B cell (primary cell): ENCODE data around the gene CASZ1. TPM values are rescaled to one million over a fixed set of nuclear protein-coding genes. Genes with fewer than 3 reads are reported as not detected.

Experiments used
- ATAC-seq: fragments of 200-7000 bp; cut with Tn5 transposase; one replicate; pipeline ENCODE4 v1.10.0; 2021; ENCODE audit warnings: low read depth, mild to moderate bottlenecking, moderate number of reproducible peaks, moderate library complexity
- CTCF ChIA-PET: fragments of 350-600 bp; sonication (Branson Sonifier 250); formaldehyde crosslinking; loops from one replicate; lab custom pipeline; 2021; ENCODE audit warnings: antibody characterized with exemption, inconsistent platforms; lab: Charles Lee
- POLR2A ChIA-PET: fragments of 350-600 bp; sonication (Branson Sonifier 250); formaldehyde crosslinking; loops from one replicate; lab custom pipeline; 2021; ENCODE audit warnings: antibody characterized with exemption; lab: Charles Lee
- DNase-seq: peaks from one replicate; pipeline ENCODE4 v3.0.0; 2013
- H2AFZ ChIP-seq: 2 replicates; pipeline ENCODE4 v1.6.1; 2012; ENCODE audit warnings: mild to moderate bottlenecking, low read depth, low read length; ENCODE audit not compliant: insufficient read depth, poor library complexity, severe bottlenecking
- H3K27ac ChIP-seq, 2 donors: 1 replicate in 1 of 2; 2 replicates in 1 of 2; pipeline ENCODE4 v1.5.1; 2012 to 2013; ENCODE audit warnings: low read length in 2 of 2, mild to moderate bottlenecking in 2 of 2, moderate library complexity in 1 of 2
- H3K27me3 ChIP-seq, 4 experiments: fragments of 200-600 bp in 1 of 4; sonication (generic) in 1 of 4; replicated peaks in 1 of 4; 1 replicate in 2 of 4; 2 replicates in 2 of 4; pipeline versions ENCODE4 v1.6.1 to v1.7.0; 2013 to 2016; ENCODE audit warnings: low read length in 3 of 4, mild to moderate bottlenecking in 2 of 4, mixed read lengths in 1 of 4, moderate library complexity in 1 of 4; ENCODE audit not compliant: insufficient read depth in 4 of 4, control insufficient read depth in 3 of 4; ENCODE audit errors: control extremely low read depth in 1 of 4
- H3K36me3 ChIP-seq, 2 experiments: replicated peaks in 1 of 2; 1 replicate in 1 of 2; 2 replicates in 1 of 2; pipeline versions ENCODE4 v1.6.1 to v1.7.1; 2013; ENCODE audit warnings: low read length in 1 of 2; ENCODE audit not compliant: insufficient read depth in 2 of 2, control insufficient read depth in 1 of 2; ENCODE audit errors: control extremely low read depth in 1 of 2, extremely low read depth in 1 of 2
- H3K4me1 ChIP-seq, 2 donors: fragments of 200-600 bp in 1 of 2; sonication (generic) in 1 of 2; 1 replicate in 1 of 2; 2 replicates in 1 of 2; pipeline versions ENCODE4 v1.5.1 to v1.6.1; 2013 to 2017; ENCODE audit warnings: low read length in 2 of 2; ENCODE audit not compliant: control insufficient read depth in 2 of 2, insufficient read depth in 2 of 2
- H3K4me2 ChIP-seq: replicated peaks from 2 replicates; pipeline ENCODE3; 2012; ENCODE audit warnings: mild to moderate bottlenecking, low read depth, low read length; ENCODE audit not compliant: poor library complexity, severe bottlenecking
- H3K4me3 ChIP-seq, 5 experiments: fragments of 200-600 bp in 1 of 5; sonication (generic) in 1 of 5; 1 replicate in 3 of 5; 2 replicates in 2 of 5; pipeline versions ENCODE4 v1.5.1 to v1.7.0; 2011 to 2016; ENCODE audit warnings: low read length in 4 of 5, mild to moderate bottlenecking in 4 of 5, low read depth in 2 of 5, control low read depth in 1 of 5, moderate library complexity in 1 of 5; ENCODE audit not compliant: insufficient read depth in 1 of 5; ENCODE audit errors: control extremely low read depth in 1 of 5, extremely low read depth in 1 of 5
- H3K79me2 ChIP-seq: fragments of 200-600 bp; sonication (generic); one replicate; pipeline ENCODE4 v1.6.0; 2016; ENCODE audit warnings: low read length; ENCODE audit not compliant: control insufficient read depth, insufficient read depth
- H3K9ac ChIP-seq: fragments of 200-600 bp; sonication (generic); 2 replicates; pipeline ENCODE4 v1.6.1; 2017; ENCODE audit warnings: mild to moderate bottlenecking, low read length, moderate library complexity
- H3K9me3 ChIP-seq, 3 donors: one replicate each; pipeline versions ENCODE4 v1.6.1 to v1.7.1; 2013; ENCODE audit warnings: low read length in 2 of 3; ENCODE audit not compliant: control insufficient read depth in 2 of 3, insufficient read depth in 1 of 3; ENCODE audit errors: control extremely low read depth in 1 of 3
- H4K20me1 ChIP-seq: 2 replicates; pipeline ENCODE4 v1.6.0; 2012; ENCODE audit warnings: mild to moderate bottlenecking, low read length; ENCODE audit not compliant: insufficient read depth, control insufficient read depth, poor library complexity, severe bottlenecking
- H3K27ac Mint-ChIP-seq: one replicate; pipeline ENCODE4 v1.8.0; 2021; ENCODE audit warnings: mixed read lengths
- H3K27me3 Mint-ChIP-seq: one replicate; pipeline ENCODE4 v1.8.0; 2021; ENCODE audit warnings: mixed read lengths
- H3K4me1 Mint-ChIP-seq: one replicate; pipeline ENCODE4 v1.8.0; 2021; ENCODE audit warnings: mixed read lengths
- H3K4me3 Mint-ChIP-seq: one replicate; pipeline ENCODE4 v1.8.0; 2021; ENCODE audit warnings: mixed read lengths
- H3K9me3 Mint-ChIP-seq: one replicate; pipeline ENCODE4 v1.8.0; 2022; ENCODE audit warnings: mixed read lengths; ENCODE audit not compliant: insufficient read depth
- EZH2 ChIP-seq: IDR thresholded peaks from 2 replicates; pipeline ENCODE4 v1.6.1; 2012; ENCODE audit warnings: borderline replicate concordance, low read depth, mild to moderate bottlenecking, moderate library complexity, low read length; ENCODE audit not compliant: insufficient read depth, poor library complexity, severe bottlenecking
- WGBS: methylation state at CpG from one replicate; pipeline ENCODE4 v1.1.5; 2013; ENCODE audit warnings: missing lambda C conversion rate; ENCODE audit not compliant: insufficient coverage; 5-methylcytosine and 5-hydroxymethylcytosine counted together
- intact Hi-C: fragments of 100-400 bp; cut with micrococcal nuclease; formaldehyde crosslinking; loops from one replicate; pipeline ENCODE4 v1.10.0; 2022
- polyA plus RNA-seq: library from polyadenylated mRNA; depleted of rRNA; stranded (reverse); fragments of >200 nt; gene quantifications from 2 replicates; pipeline ENCODE4 v1.2.3, GENCODE V29; 2012
- total RNA-seq, 2 donors: library from RNA; stranded (reverse); fragments of 120-200 nt in 1 of 2; gene quantifications; 1 replicate in 1 of 2; 2 replicates in 1 of 2; pipeline versions ENCODE4 v1.2.3 to v1.2.4, GENCODE V29; 2013 to 2022
- TF ChIP-seq, protein P1 (sequence below): fragments of 200-600 bp; IDR thresholded peaks from one replicate; pipeline ENCODE4 v1.8.0; 2022; ENCODE audit warnings: antibody characterized with exemption, mild to moderate bottlenecking

Gene CASZ1
- total and polyA plus RNA-seq, 2 donors (not counting 1 experiment from before 2014, with no cell fraction given): 9.5 to 27.2 TPM

GRCh38 chr1:10694274-10694632, 102.2 kb downstream of the CASZ1 start:
- TF ChIP-seq EZH2: no peak
- ATAC-seq (peak; percentile 64), DNase-seq (peak; percentile 85)
- Mint-ChIP-seq H3K27me3 (peaks cover 3% of the 10 kb centered on the region), H3K9me3 (no peaks in the 10 kb centered on the region), H3K4me3 (peak overlapping the region; percentile 88), H3K27ac (peak overlapping the region; percentile 90), H3K4me1 (peaks cover 22% of the 10 kb centered on the region)
- H3K4me2 ChIP-seq: peak overlapping the region; percentile 77
- peaks cover 39% of the 10 kb centered on the region for H4K20me1 ChIP-seq
- H3K79me2 ChIP-seq: peaks cover 42% of the 10 kb centered on the region
- H3K36me3 ChIP-seq: peaks cover 0 to 3% of the 10 kb centered on the region in 2 experiments
- intact Hi-C loops: loop anchor here (2.0 to 10.0 kb wide), 6 partner anchors 248 to 1109 kb away; partner anchors contain the start of genes CTNNBIP1, MAD2L2, PGD and TMEM201
- H3K9me3 ChIP-seq: no peaks in the 10 kb centered on the region
- peak overlapping the region; percentile 86 for H3K9ac ChIP-seq
- H3K27me3 ChIP-seq: no peaks in the 10 kb centered on the region
- H3K4me3 ChIP-seq: peak overlapping the region; percentile 55 to 89 (median 73)
- ChIA-PET CTCF (no interaction called here), POLR2A (no interaction called here)
- H3K27ac ChIP-seq: peak overlapping the region; percentile 81 to 98
- under 1% methylated on average over 42 of the region's 46 CpGs for WGBS
- peaks cover 16 to 25% of the 10 kb centered on the region in 2 donors for H3K4me1 ChIP-seq
- no peak overlapping the region for H2AFZ ChIP-seq

DNA sequence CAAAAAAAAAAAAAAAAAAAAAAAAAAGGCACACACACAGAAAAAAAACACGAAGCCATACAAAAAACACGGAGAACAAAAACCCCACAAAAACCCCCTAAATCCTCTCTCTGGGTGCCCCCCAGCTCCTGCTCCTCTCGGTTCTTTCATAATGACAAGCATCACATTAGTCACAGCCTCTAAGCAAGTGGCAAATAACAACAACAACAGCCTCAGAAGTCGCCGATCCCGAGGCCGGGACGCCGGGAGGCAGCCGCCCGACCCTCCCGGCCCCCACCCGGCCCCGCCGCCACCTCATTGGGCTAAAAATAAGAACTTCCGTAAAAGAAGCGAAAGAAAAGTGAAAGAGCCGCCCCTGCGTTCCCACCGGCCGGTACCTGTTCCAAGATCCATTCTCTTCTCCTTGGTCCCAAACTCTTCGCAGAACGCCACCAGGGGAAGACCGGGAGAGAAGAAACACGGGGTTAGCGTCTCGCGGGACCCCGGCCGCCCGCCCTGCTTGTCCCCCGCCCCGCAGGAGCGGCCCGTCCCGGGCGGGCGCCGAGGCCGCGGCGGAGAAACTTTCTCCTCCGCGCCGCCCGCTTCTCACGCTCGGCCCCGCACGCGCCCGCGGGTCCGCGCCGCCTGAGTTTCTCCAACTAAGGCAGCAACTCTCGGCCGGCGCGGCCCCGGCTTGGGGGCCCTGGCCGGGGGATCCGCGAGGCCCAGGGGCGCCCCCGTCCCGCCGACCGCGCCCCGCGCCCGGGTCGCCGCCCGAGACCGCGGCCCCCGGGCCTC, 102.8 kb downstream of the CASZ1 start:
- H2AFZ ChIP-seq: peak overlapping the region; percentile 71
- H3K27me3 ChIP-seq: no peaks in the 10 kb centered on the region
- Mint-ChIP-seq H3K27ac (peak overlapping the region; percentile 96), H3K27me3 (peaks cover 3% of the 10 kb centered on the region), H3K9me3 (no peaks in the 10 kb centered on the region), H3K4me1 (peaks cover 22% of the 10 kb centered on the region), H3K4me3 (peak overlapping the region; percentile 92)
- H3K27ac ChIP-seq: peak overlapping the region; percentile 81 to 98
- H3K4me1 ChIP-seq: peaks cover 16 to 25% of the 10 kb centered on the region in 2 donors
- peak overlapping the region; percentile 55 to 89 (median 73) for H3K4me3 ChIP-seq
- 0% methylated on average over 74 of the region's 79 CpGs for WGBS
- H3K36me3 ChIP-seq: peaks cover 0 to 3% of the 10 kb centered on the region in 2 experiments
- peak overlapping the region; percentile 86 for H3K9ac ChIP-seq
- ATAC-seq (peak; percentile 29), DNase-seq (peak; percentile 85)
- CTCF ChIA-PET: interaction anchor here (1.2 kb wide), 1 partner anchor 172 kb away, joined by 3 read pairs; no protein-coding TSS in a partner anchor
- H3K9me3 ChIP-seq: no peaks in the 10 kb centered on the region
- intact Hi-C loops: loop anchor here (2.0 to 10.0 kb wide), 7 partner anchors 199 to 1109 kb away; partner anchors contain the start of genes CTNNBIP1, MAD2L2, PGD and TMEM201
- peaks cover 45% of the 10 kb centered on the region for H4K20me1 ChIP-seq
- TF ChIP-seq, protein P1, sequence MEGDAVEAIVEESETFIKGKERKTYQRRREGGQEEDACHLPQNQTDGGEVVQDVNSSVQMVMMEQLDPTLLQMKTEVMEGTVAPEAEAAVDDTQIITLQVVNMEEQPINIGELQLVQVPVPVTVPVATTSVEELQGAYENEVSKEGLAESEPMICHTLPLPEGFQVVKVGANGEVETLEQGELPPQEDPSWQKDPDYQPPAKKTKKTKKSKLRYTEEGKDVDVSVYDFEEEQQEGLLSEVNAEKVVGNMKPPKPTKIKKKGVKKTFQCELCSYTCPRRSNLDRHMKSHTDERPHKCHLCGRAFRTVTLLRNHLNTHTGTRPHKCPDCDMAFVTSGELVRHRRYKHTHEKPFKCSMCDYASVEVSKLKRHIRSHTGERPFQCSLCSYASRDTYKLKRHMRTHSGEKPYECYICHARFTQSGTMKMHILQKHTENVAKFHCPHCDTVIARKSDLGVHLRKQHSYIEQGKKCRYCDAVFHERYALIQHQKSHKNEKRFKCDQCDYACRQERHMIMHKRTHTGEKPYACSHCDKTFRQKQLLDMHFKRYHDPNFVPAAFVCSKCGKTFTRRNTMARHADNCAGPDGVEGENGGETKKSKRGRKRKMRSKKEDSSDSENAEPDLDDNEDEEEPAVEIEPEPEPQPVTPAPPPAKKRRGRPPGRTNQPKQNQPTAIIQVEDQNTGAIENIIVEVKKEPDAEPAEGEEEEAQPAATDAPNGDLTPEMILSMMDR: no peak
- H3K79me2 ChIP-seq: peaks cover 48% of the 10 kb centered on the region
- POLR2A ChIA-PET: no interaction called here
- H3K4me2 ChIP-seq: peak overlapping the region; percentile 77
